KG1 (cell line): ENCODE measurements around the gene ADAMTS17.
"Not testable (repeated sequence)": the region's sequence is repeated elsewhere in the genome, so short reads cannot be mapped to it uniquely, and the experiment has no call there.

Experiments used
- DNase-seq: peaks from one replicate; lab custom pipeline; 2025; lab: John Stamatoyannopoulos, UW

The ADAMTS17 gene

GRCh38 chr15:100339451-100339850 is 2.3 kb downstream of the ADAMTS17 start:
- not testable (repeated sequence) for DNase-seq

GRCh38 chr15:100338971-100339444 is 2.8 kb downstream of the ADAMTS17 start:
- peak; percentile 39 for DNase-seq

GRCh38 chr15:100338247-100338646 is 3.5 kb downstream of the ADAMTS17 start:
- no peak for DNase-seq

GRCh38 chr15:100337096-100338044 is 4.4 kb downstream of the ADAMTS17 start:
- DNase-seq, result no peak

- DNase-seq, result no peak
Observed at GRCh38 chr15:100336061-100336460, 5.7 kb downstream of the ADAMTS17 start.

GRCh38 chr15:100335335-100335999 is 6.3 kb downstream of the ADAMTS17 start:
- DNase-seq, result no peak

- no peak for DNase-seq
Observed at GRCh38 chr15:100334905-100335304, 6.9 kb downstream of the ADAMTS17 start.

GRCh38 chr15:100334456-100334855 is 7.3 kb downstream of the ADAMTS17 start:
- DNase-seq, result no peak

- no peak for DNase-seq
Observed at GRCh38 chr15:100334015-100334414, 7.8 kb downstream of the ADAMTS17 start.

- DNase-seq, result no peak
Observed at GRCh38 chr15:100333236-100333635, 8.5 kb downstream of the ADAMTS17 start.

GRCh38 chr15:100332721-100333120 is 9.1 kb downstream of the ADAMTS17 start:
- no peak for DNase-seq

- DNase-seq, result no peak
Observed at GRCh38 chr15:100332231-100332630, 9.5 kb downstream of the ADAMTS17 start.

GRCh38 chr15:100330629-100331215 is 11.1 kb downstream of the ADAMTS17 start:
- peak; percentile 10 for DNase-seq

- no peak for DNase-seq
Observed at GRCh38 chr15:100330221-100330620, 11.6 kb downstream of the ADAMTS17 start.

GRCh38 chr15:100328796-100329195 is 13.0 kb downstream of the ADAMTS17 start:
- no peak for DNase-seq

GRCh38 chr15:100318880-100319279 is 22.9 kb downstream of the ADAMTS17 start:
- no peak for DNase-seq

GRCh38 chr15:100314809-100315400 is 26.9 kb downstream of the ADAMTS17 start:
- no peak for DNase-seq

GRCh38 chr15:100311833-100312476 is 29.8 kb downstream of the ADAMTS17 start:
- no peak for DNase-seq

- DNase-seq, result no peak
Observed at GRCh38 chr15:100311154-100311625, 30.6 kb downstream of the ADAMTS17 start.

- no peak for DNase-seq
Observed at GRCh38 chr15:100310513-100311153, 31.1 kb downstream of the ADAMTS17 start.

GRCh38 chr15:100310041-100310405 is 31.8 kb downstream of the ADAMTS17 start:
- DNase-seq, result no peak
